BJ (cell line): ENCODE data around the gene CCDC187. TPM values are rescaled to one million over a fixed set of nuclear protein-coding genes. Genes with fewer than 3 reads are reported as not detected.

Experiments
- CTCF ChIA-PET: fragments of 350-600 bp; formaldehyde crosslinking; extraction: SDS; loops from one replicate; lab custom pipeline; 2021; ENCODE audit warnings: antibody characterized with exemption, inconsistent platforms; lab: Yijun Ruan, JAX
- POLR2A ChIA-PET: fragments of 300-600 bp; sonication (Branson Sonifier 250); formaldehyde crosslinking; extraction: SDS; loops from one replicate; lab custom pipeline; 2021; ENCODE audit warnings: antibody characterized with exemption; lab: Charles Lee
- DNase-seq: peaks from one replicate; pipeline ENCODE4 v3.0.0-alpha.2; 2011; ENCODE audit warnings: low read depth
- H3K27me3 ChIP-seq: 2 replicates; pipeline ENCODE4 v1.6.0; 2011; ENCODE audit warnings: low read length; ENCODE audit not compliant: control insufficient read depth, insufficient read depth
- H3K36me3 ChIP-seq: 2 replicates; pipeline ENCODE4 v1.5.1; 2011; ENCODE audit warnings: low read length; ENCODE audit not compliant: control insufficient read depth, insufficient read depth
- H3K4me3 ChIP-seq: 2 replicates; pipeline ENCODE4 v1.5.1; 2011; ENCODE audit warnings: low read depth, mild to moderate bottlenecking, control low read depth, low read length
- CTCF ChIP-seq: IDR thresholded peaks from 2 replicates; pipeline ENCODE4 v1.5.1; 2011; ENCODE audit warnings: low read depth, mild to moderate bottlenecking, control low read depth, inconsistent platforms, low read length, moderate library complexity; ENCODE audit not compliant: insufficient read depth
- polyA plus RNA-seq: library from polyadenylated mRNA; depleted of rRNA; stranded (reverse); fragments of >200 nt; gene quantifications from 2 replicates; pipeline ENCODE4 v1.2.3, GENCODE V29; 2011

The CCDC187 gene
- polyA plus RNA-seq, 1 experiment, result not detected

GRCh38 chr9:136289651-136290507, 14.0 kb downstream of the CCDC187 start:
- H3K27me3 ChIP-seq, result peaks cover 2% of the 10 kb centered on the region
- ChIA-PET POLR2A (no interaction called here), CTCF (no interaction called here)
- no peak overlapping the region for H3K4me3 ChIP-seq
- no peaks in the 10 kb centered on the region for H3K36me3 ChIP-seq
- TF ChIP-seq CTCF, result no peak
- DNase-seq, result no peak

- TF ChIP-seq CTCF, result no peak
- ChIA-PET CTCF (no interaction called here), POLR2A (no interaction called here)
- DNase-seq, result no peak
- H3K36me3 ChIP-seq, result no peaks in the 10 kb centered on the region
- H3K27me3 ChIP-seq, result peaks cover 2% of the 10 kb centered on the region
- H3K4me3 ChIP-seq, result no peak overlapping the region
Observed at GRCh38 chr9:136287960-136288753, 15.7 kb downstream of the CCDC187 start.

GRCh38 chr9:136286987-136287379, 16.9 kb downstream of the CCDC187 start:
- CTCF ChIA-PET, result interaction anchor here (1.0 kb wide), 1 partner anchor 13 kb away, joined by 3 read pairs; no protein-coding TSS in a partner anchor
- Histone ChIP-seq H3K36me3 (no peaks in the 10 kb centered on the region), H3K27me3 (peaks cover 2% of the 10 kb centered on the region), H3K4me3 (no peak overlapping the region)
- POLR2A ChIA-PET, result no interaction called here
- no peak for DNase-seq
- TF ChIP-seq CTCF, result no peak

- Histone ChIP-seq H3K27me3 (peaks cover 2% of the 10 kb centered on the region), H3K36me3 (no peaks in the 10 kb centered on the region), H3K4me3 (no peak overlapping the region)
- DNase-seq, result no peak
- ChIA-PET POLR2A (no interaction called here), CTCF (interaction anchor here (1.0 kb wide), 1 partner anchor 13 kb away, joined by 3 read pairs; no protein-coding TSS in a partner anchor)
- no peak for TF ChIP-seq CTCF
Observed at GRCh38 chr9:136286359-136286986, 17.4 kb downstream of the CCDC187 start.
